GM21717 (cell line): ENCODE measurements around the gene TTC3.

Experiments
- ATAC-seq: cut with Tn5 transposase; IDR thresholded peaks from one replicate; pipeline ENCODE4 v1.9.1; 2021; ENCODE audit warnings: mild to moderate bottlenecking, moderate library complexity; ENCODE audit not compliant: unreplicated experiment

Gene TTC3

GRCh38 chr21:37245151-37245550 is 172.1 kb downstream of the TTC3 start:
- ATAC-seq: no peak

- ATAC-seq: no peak
Observed at GRCh38 chr21:37248298-37248697, 175.2 kb downstream of the TTC3 start.

GRCh38 chr21:37249112-37249904 is 176.3 kb downstream of the TTC3 start:
- no peak for ATAC-seq

- no peak for ATAC-seq
Observed at GRCh38 chr21:37251294-37251634, 178.2 kb downstream of the TTC3 start.
